DMS153 (cell line): ENCODE data around the gene AGK.

Source experiments
- DNase-seq: peaks from one replicate; lab custom pipeline; 2025; lab: John Stamatoyannopoulos, UW

Gene AGK

GRCh38 chr7:141648276-141649114 is 97.3 kb downstream of the AGK start:
- DNase-seq = no peak

- no peak for DNase-seq
Observed at GRCh38 chr7:141649137-141649864, 98.1 kb downstream of the AGK start.

- DNase-seq = peak; percentile 45
Observed at GRCh38 chr7:141649865-141650634, 98.8 kb downstream of the AGK start.

- DNase-seq = no peak
Observed at GRCh38 chr7:141651417-141651816, 100.2 kb downstream of the AGK start.

GRCh38 chr7:141652691-141653090 is 101.5 kb downstream of the AGK start:
- no peak for DNase-seq

GRCh38 chr7:141654551-141654950 is 103.3 kb downstream of the AGK start:
- DNase-seq = peak; percentile 68

- DNase-seq = no peak
Observed at GRCh38 chr7:141659501-141659900, 108.3 kb downstream of the AGK start.

GRCh38 chr7:141660259-141660658 is 109.0 kb downstream of the AGK start:
- DNase-seq = no peak

- peak; percentile 5 for DNase-seq
Observed at GRCh38 chr7:141663081-141663849, 112.1 kb downstream of the AGK start.

GRCh38 chr7:141664450-141664849 is 113.2 kb downstream of the AGK start:
- no peak for DNase-seq

- no peak for DNase-seq
Observed at GRCh38 chr7:141665208-141666035, 114.2 kb downstream of the AGK start.

- no peak for DNase-seq
Observed at GRCh38 chr7:141666071-141666470, 114.9 kb downstream of the AGK start.

- no peak for DNase-seq
Observed at GRCh38 chr7:141668853-141669252, 117.6 kb downstream of the AGK start.

- no peak for DNase-seq
Observed at GRCh38 chr7:141671705-141672496, 120.7 kb downstream of the AGK start.

- DNase-seq = no peak
Observed at GRCh38 chr7:141673346-141673745, 122.1 kb downstream of the AGK start.

GRCh38 chr7:141674171-141674671 is 123.0 kb downstream of the AGK start:
- DNase-seq = no peak

GRCh38 chr7:141674702-141675101 is 123.5 kb downstream of the AGK start:
- DNase-seq = no peak

GRCh38 chr7:141675436-141676215 is 124.4 kb downstream of the AGK start:
- no peak for DNase-seq

GRCh38 chr7:141676618-141677017 is 125.4 kb downstream of the AGK start:
- DNase-seq = no peak
